Measurements from ENCODE around the gene TM4SF4. TPM values are rescaled to one million over a fixed set of nuclear protein-coding genes. Genes with fewer than 3 reads are reported as not detected.
A peak's percentile ranks its signal among the peaks of the same experiment; 100 is the strongest.

TM4SF4 gene
- total RNA-seq, 1 experiment from 2014 or later: not detected

GRCh38 chr3:149545049-149545448 is 70.6 kb downstream of the TM4SF4 start:
- Histone ChIP-seq H3K27me3 (ENCODE audit: insufficient read depth, low read depth) (no peaks in the 10 kb centered on the region), H3K27ac (no peak overlapping the region), H3K9me3 (ENCODE audit: insufficient read depth, low read depth) (no peaks in the 10 kb centered on the region), H3K4me1 (replicated peaks; ENCODE audit: insufficient read depth) (no peaks in the 10 kb centered on the region), H3K4me3 (no peak overlapping the region), H3K9me2 (ENCODE audit: insufficient read depth) (no peaks in the 10 kb centered on the region), H3K36me3 (ENCODE audit: low read depth) (peaks cover 37% of the 10 kb centered on the region), H3K4me2 (no peak overlapping the region), H2AFZ (no peak overlapping the region), H4K20me1 (ENCODE audit: insufficient read depth) (no peaks in the 10 kb centered on the region; the same call in 1 of the 2 replicates), H3F3A (ENCODE audit: insufficient read depth, low read depth) (0 out of 2 replicates have a peak, but pooled peaks cover 6% of the 10 kb centered on the region), H3K79me2 (ENCODE audit: low read depth) (peaks cover 33% of the 10 kb centered on the region)
- CTCF ChIA-PET: no interaction called here
- no peak for DNase-seq
- no TSS peak for BruUV-seq (replicated peaks)
- POLR2A ChIA-PET (ENCODE audit: unreplicated experiment): no interaction called here
- intact Hi-C loops (cut with micrococcal nuclease; ENCODE audit: unreplicated experiment): no loop called here
- TF ChIP-seq CTCF (conservative IDR thresholded peaks at IDR 0.05) (no peak), EZH2 (IDR thresholded peaks at IDR 0.05; ENCODE audit: low read depth) (no peak)

DNA sequence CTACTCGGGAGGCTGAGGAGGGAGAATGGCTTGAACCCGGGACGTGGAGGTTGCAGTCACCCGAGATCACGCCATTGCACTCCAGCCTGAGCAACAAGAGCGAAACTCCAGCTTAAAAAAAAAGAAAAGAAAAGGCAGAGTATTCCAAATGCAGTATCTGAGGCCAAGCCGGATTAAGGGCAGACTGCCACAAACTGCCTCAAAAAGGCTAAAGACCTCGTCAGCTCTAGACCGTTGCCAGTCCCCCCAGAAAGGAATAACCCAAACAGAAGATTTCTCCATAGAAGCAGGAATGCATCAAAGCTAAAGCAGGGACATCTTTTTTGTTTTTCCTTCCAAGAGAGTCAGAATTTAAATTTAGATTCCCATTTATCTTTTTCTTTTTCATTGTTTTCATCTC is 72.9 kb downstream of the TM4SF4 start:
- H4K20me1 ChIP-seq (ENCODE audit: insufficient read depth): no peaks in the 10 kb centered on the region
- H3K4me1 ChIP-seq (replicated peaks; ENCODE audit: insufficient read depth): no peaks in the 10 kb centered on the region
- no peaks in the 10 kb centered on the region for H3K9me3 ChIP-seq (ENCODE audit: insufficient read depth, low read depth)
- H2AFZ ChIP-seq: no peak overlapping the region
- POLR2A ChIA-PET (ENCODE audit: unreplicated experiment): interaction anchor here (0.6 kb wide), 1 partner anchor 96 kb away, joined by 3 read pairs; no protein-coding TSS in a partner anchor
- no peaks in the 10 kb centered on the region for H3K9me2 ChIP-seq (ENCODE audit: insufficient read depth)
- H3K79me2 ChIP-seq (ENCODE audit: low read depth): peaks cover 44% of the 10 kb centered on the region
- 0 out of 2 replicates have a peak, but pooled peaks cover 6% of the 10 kb centered on the region for H3F3A ChIP-seq (ENCODE audit: insufficient read depth, low read depth)
- H3K4me3 ChIP-seq: no peak overlapping the region
- BruUV-seq (replicated peaks): no TSS peak
- TF ChIP-seq EZH2 (IDR thresholded peaks at IDR 0.05; ENCODE audit: low read depth): no peak
- TF ChIP-seq CTCF (conservative IDR thresholded peaks at IDR 0.05): no peak
- H3K27me3 ChIP-seq (ENCODE audit: insufficient read depth, low read depth): no peaks in the 10 kb centered on the region
- H3K36me3 ChIP-seq (ENCODE audit: low read depth): 0 out of 2 replicates have a peak, but pooled peaks cover 23% of the 10 kb centered on the region
- H3K4me2 ChIP-seq: no peak overlapping the region
- H3K27ac ChIP-seq: no peak overlapping the region
- intact Hi-C loops (cut with micrococcal nuclease; ENCODE audit: unreplicated experiment): no loop called here
- CTCF ChIA-PET: interaction anchor here (0.5 to 0.6 kb wide), 3 partner anchors 17 to 220 kb away, joined by 3 read pairs; no protein-coding TSS in a partner anchor
- no peak for DNase-seq

DNA sequence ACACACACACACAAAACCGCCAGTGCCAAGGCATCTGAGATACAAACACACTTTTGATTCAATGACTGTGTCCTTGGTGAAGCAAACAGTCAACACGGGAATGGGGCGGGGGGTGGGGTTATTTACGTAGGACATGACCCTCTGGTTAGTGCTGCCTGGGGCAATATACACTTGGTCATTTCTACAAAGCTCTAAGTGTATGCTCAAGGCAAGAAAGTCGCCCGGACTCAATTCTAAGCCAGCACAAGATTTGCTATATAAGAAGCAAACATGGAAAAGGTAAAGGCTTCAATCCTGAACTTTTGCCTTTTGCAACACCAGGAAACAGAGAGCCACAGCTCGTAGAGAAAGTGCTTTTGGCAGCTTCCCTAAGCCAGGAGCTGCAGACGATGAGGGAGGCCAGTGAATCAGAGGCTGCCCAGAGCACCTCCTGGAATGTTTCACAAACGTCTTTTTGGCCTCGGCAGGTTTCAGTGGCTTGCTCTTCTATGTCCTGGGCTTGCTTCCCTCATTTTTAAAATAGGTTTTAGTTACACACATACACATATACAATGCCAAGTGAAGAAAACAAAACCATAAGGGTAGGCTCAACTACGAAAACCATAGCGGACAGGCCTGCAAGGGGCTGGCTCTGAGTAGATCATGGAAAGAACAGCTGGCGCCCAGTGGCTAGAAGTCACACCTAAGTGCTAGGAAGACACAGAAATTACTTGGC is 73.6 kb downstream of the TM4SF4 start:
- Histone ChIP-seq H4K20me1 (ENCODE audit: insufficient read depth) (no peaks in the 10 kb centered on the region), H3F3A (ENCODE audit: insufficient read depth, low read depth) (0 out of 2 replicates have a peak, but pooled peaks cover 6% of the 10 kb centered on the region), H3K9me2 (ENCODE audit: insufficient read depth) (no peaks in the 10 kb centered on the region), H3K79me2 (ENCODE audit: low read depth) (peaks cover 43% of the 10 kb centered on the region), H3K4me1 (replicated peaks; ENCODE audit: insufficient read depth) (no peaks in the 10 kb centered on the region), H3K27ac (peak overlapping the region; percentile 41; the same call in 1 of the 2 replicates), H3K9me3 (ENCODE audit: insufficient read depth, low read depth) (no peaks in the 10 kb centered on the region), H3K4me2 (no peak overlapping the region), H3K36me3 (ENCODE audit: low read depth) (0 out of 2 replicates have a peak, but pooled peaks cover 16% of the 10 kb centered on the region), H2AFZ (no peak overlapping the region), H3K27me3 (ENCODE audit: insufficient read depth, low read depth) (no peaks in the 10 kb centered on the region), H3K4me3 (no peak overlapping the region)
- ChIA-PET CTCF (no interaction called here), POLR2A (ENCODE audit: unreplicated experiment) (interaction anchor here (0.5 to 0.8 kb wide), 5 partner anchors 24 to 1044 kb away, joined by 3 to 11 read pairs (median 7); no protein-coding TSS in a partner anchor)
- peak; percentile 49 to 74 for DNase-seq
- intact Hi-C loops (cut with micrococcal nuclease; ENCODE audit: unreplicated experiment): loop anchor here (1.0 kb wide), 1 partner anchor 8 kb away; no protein-coding TSS in a partner anchor
- no peak for TF ChIP-seq EZH2 (IDR thresholded peaks at IDR 0.05; ENCODE audit: low read depth)
- TF ChIP-seq CTCF (conservative IDR thresholded peaks at IDR 0.05): no peak
- TSS peak; percentile 66 for BruUV-seq (replicated peaks)

Measured in PC-9 (cell line).